H9 (cell line): ENCODE results near the gene ST6GALNAC2. TPM values are rescaled to one million over a fixed set of nuclear protein-coding genes. Genes with fewer than 3 reads are reported as not detected.
"Not testable (repeated sequence)": the region's sequence is repeated elsewhere in the genome, so short reads cannot be mapped to it uniquely, and the experiment has no call there.

Experiments used
- DNase-seq: peaks from one replicate; pipeline ENCODE4 v3.0.0-alpha.2; 2017
- H2AFZ ChIP-seq: one replicate; pipeline ENCODE4 v1.6.1; 2013; ENCODE audit warnings: mild to moderate bottlenecking, low read length, control low read depth, moderate library complexity
- H2AK5ac ChIP-seq: 2 replicates; pipeline ENCODE4 v1.6.1; 2013; ENCODE audit warnings: low read length, control low read depth, mixed read lengths; ENCODE audit not compliant: insufficient read length
- H2BK120ac ChIP-seq: one replicate; pipeline ENCODE4 v1.6.1; 2013; ENCODE audit warnings: low read depth, mild to moderate bottlenecking, low read length, control low read depth, inconsistent platforms; ENCODE audit not compliant: poor library complexity, severe bottlenecking
- H2BK12ac ChIP-seq: 2 replicates; pipeline ENCODE4 v1.6.1; 2013; ENCODE audit warnings: low read length, control low read depth, mixed read lengths, low read depth; ENCODE audit not compliant: insufficient read length
- H2BK15ac ChIP-seq: 2 replicates; pipeline ENCODE4 v1.6.1; 2013; ENCODE audit warnings: low read depth, low read length, control low read depth
- H2BK20ac ChIP-seq: one replicate; pipeline ENCODE4 v1.6.1; 2013; ENCODE audit warnings: low read depth, mild to moderate bottlenecking, low read length, control low read depth, inconsistent platforms; ENCODE audit not compliant: poor library complexity, severe bottlenecking
- H2BK5ac ChIP-seq: 2 replicates; pipeline ENCODE4 v1.6.1; 2013; ENCODE audit warnings: low read length, control low read depth, mixed read lengths; ENCODE audit not compliant: insufficient read length
- H3K14ac ChIP-seq: 2 replicates; pipeline ENCODE4 v1.6.1; 2013; ENCODE audit warnings: low read length, control low read depth; ENCODE audit not compliant: insufficient read depth
- H3K18ac ChIP-seq: 2 replicates; pipeline ENCODE4 v1.6.1; 2013; ENCODE audit warnings: low read depth, mild to moderate bottlenecking, mixed read lengths, low read length, control low read depth; ENCODE audit not compliant: insufficient read length
- H3K23ac ChIP-seq: 2 replicates; pipeline ENCODE4 v1.6.1; 2013; ENCODE audit warnings: low read length, control low read depth, mixed read lengths, low read depth; ENCODE audit not compliant: insufficient read length
- H3K23me2 ChIP-seq: 2 replicates; pipeline ENCODE4 v1.6.1; 2013; ENCODE audit warnings: low read depth, mild to moderate bottlenecking, mixed read lengths, low read length, control low read depth; ENCODE audit not compliant: insufficient read length, poor library complexity, severe bottlenecking
- H3K27ac ChIP-seq: 2 replicates; pipeline ENCODE4 v1.5.1; 2013; ENCODE audit warnings: low read length, control low read depth, mixed read lengths, low read depth; ENCODE audit not compliant: insufficient read length
- H3K27me3 ChIP-seq: 2 replicates; pipeline ENCODE4 v1.6.1; 2013; ENCODE audit warnings: low read length, control low read depth, inconsistent platforms; ENCODE audit not compliant: insufficient read depth
- H3K4ac ChIP-seq: 2 replicates; pipeline ENCODE4 v1.6.1; 2013; ENCODE audit warnings: low read depth, mild to moderate bottlenecking, control low read depth, inconsistent platforms, low read length, moderate library complexity
- H3K4me1 ChIP-seq: 2 replicates; pipeline ENCODE4 v1.6.1; 2013; ENCODE audit warnings: low read length, control low read depth, inconsistent platforms; ENCODE audit not compliant: insufficient read depth
- H3K4me2 ChIP-seq: 2 replicates; pipeline ENCODE4 v1.6.1; 2013; ENCODE audit warnings: low read length, control low read depth, mixed read lengths; ENCODE audit not compliant: insufficient read length, insufficient read depth
- H3K56ac ChIP-seq: 2 replicates; pipeline ENCODE4 v1.6.1; 2013; ENCODE audit warnings: low read depth, mild to moderate bottlenecking, mixed read lengths, low read length, control low read depth; ENCODE audit not compliant: insufficient read length
- H3K79me1 ChIP-seq: 2 replicates; pipeline ENCODE4 v1.6.1; 2013; ENCODE audit warnings: low read depth, mild to moderate bottlenecking, moderate library complexity, low read length, control low read depth, inconsistent platforms; ENCODE audit not compliant: insufficient read depth, poor library complexity, severe bottlenecking
- H3K79me2 ChIP-seq: 2 replicates; pipeline ENCODE4 v1.6.1; 2013; ENCODE audit warnings: low read length, control low read depth, inconsistent platforms; ENCODE audit not compliant: insufficient read depth
- H3K9ac ChIP-seq: 2 replicates; pipeline ENCODE4 v1.6.1; 2013; ENCODE audit warnings: low read length, control low read depth, mixed read lengths; ENCODE audit not compliant: insufficient read length; ENCODE audit errors: extremely low read depth
- H3K9me3 ChIP-seq: one replicate; pipeline ENCODE4 v1.6.1; 2013; ENCODE audit warnings: low read depth, low read length, inconsistent platforms; ENCODE audit not compliant: control insufficient read depth
- H3T11ph ChIP-seq: one replicate; pipeline ENCODE4 v1.6.1; 2013; ENCODE audit warnings: mild to moderate bottlenecking, low read length, control low read depth, inconsistent platforms
- H4K20me1 ChIP-seq: one replicate; pipeline ENCODE4 v1.6.1; 2013; ENCODE audit not compliant: control insufficient read depth, insufficient read length, insufficient read depth
- H4K5ac ChIP-seq: 2 replicates; pipeline ENCODE4 v1.6.1; 2013; ENCODE audit warnings: low read depth, mild to moderate bottlenecking, mixed read lengths, low read length, control low read depth; ENCODE audit not compliant: insufficient read length
- H4K8ac ChIP-seq: replicated peaks from 2 replicates; pipeline ENCODE4 v1.6.1; 2013; ENCODE audit warnings: low read length, control low read depth, mixed read lengths, low read depth; ENCODE audit not compliant: insufficient read length
- H4K91ac ChIP-seq: 2 replicates; pipeline ENCODE4 v1.6.1; 2013; ENCODE audit warnings: low read depth, mild to moderate bottlenecking, moderate library complexity, mixed read lengths, low read length, control low read depth; ENCODE audit not compliant: insufficient read length
- H3K27ac Mint-ChIP-seq, 3 experiments: 2 replicates in 2 of 3; 3 replicates in 1 of 3; pipeline ENCODE4 v1.8.0; 2020 to 2021; ENCODE audit warnings: mixed read lengths in 3 of 3, mild to moderate bottlenecking in 1 of 3, moderate library complexity in 1 of 3
- H3K27me3 Mint-ChIP-seq: 2 replicates; pipeline ENCODE4 v1.8.0; 2021; ENCODE audit warnings: low read depth, mild to moderate bottlenecking, moderate library complexity, mixed read lengths
- H3K36me3 Mint-ChIP-seq, 3 experiments: 2 replicates in 2 of 3; 3 replicates in 1 of 3; pipeline ENCODE4 v1.8.0; 2020 to 2021; ENCODE audit warnings: low read depth in 3 of 3, mixed read lengths in 3 of 3; ENCODE audit not compliant: insufficient read depth in 1 of 3
- H3K4me1 Mint-ChIP-seq, 2 experiments: 2 replicates each; pipeline ENCODE4 v1.8.0; 2020; ENCODE audit warnings: mixed read lengths in 2 of 2
- H3K4me3 Mint-ChIP-seq, 2 experiments: 2 replicates in 1 of 2; 3 replicates in 1 of 2; pipeline ENCODE4 v1.8.0; 2020 to 2021; ENCODE audit warnings: mild to moderate bottlenecking in 2 of 2, mixed read lengths in 2 of 2, moderate library complexity in 1 of 2
- H3K9me3 Mint-ChIP-seq, 2 experiments: 2 replicates in 1 of 2; 3 replicates in 1 of 2; pipeline ENCODE4 v1.8.0; 2020; ENCODE audit warnings: mild to moderate bottlenecking in 2 of 2, mixed read lengths in 2 of 2, moderate library complexity in 1 of 2
- WGBS: extraction: QIAGEN DNeasy Blood & Tissue Kit; methylation state at CpG from one replicate; pipeline ENCODE4 v1.1.7; 2013; ENCODE audit warnings: missing lambda C conversion rate, low lambda C conversion rate, mixed read lengths; ENCODE audit not compliant: insufficient read length; ENCODE audit errors: extremely low coverage; 5-methylcytosine and 5-hydroxymethylcytosine counted together
- total RNA-seq: library from RNA; stranded (reverse); gene quantifications from 2 replicates; pipeline ENCODE4 v1.2.1, GENCODE V29; 2021
- TF ChIP-seq, protein P1 (sequence below): fragments of 200-600 bp; sonication (generic); conservative IDR thresholded peaks from 3 replicates; pipeline ENCODE4 v1.8.0; 2021; ENCODE audit warnings: antibody characterized with exemption, mild to moderate bottlenecking

Gene ST6GALNAC2
- total RNA-seq, 1 experiment from 2014 or later = 0.46 TPM

DNA sequence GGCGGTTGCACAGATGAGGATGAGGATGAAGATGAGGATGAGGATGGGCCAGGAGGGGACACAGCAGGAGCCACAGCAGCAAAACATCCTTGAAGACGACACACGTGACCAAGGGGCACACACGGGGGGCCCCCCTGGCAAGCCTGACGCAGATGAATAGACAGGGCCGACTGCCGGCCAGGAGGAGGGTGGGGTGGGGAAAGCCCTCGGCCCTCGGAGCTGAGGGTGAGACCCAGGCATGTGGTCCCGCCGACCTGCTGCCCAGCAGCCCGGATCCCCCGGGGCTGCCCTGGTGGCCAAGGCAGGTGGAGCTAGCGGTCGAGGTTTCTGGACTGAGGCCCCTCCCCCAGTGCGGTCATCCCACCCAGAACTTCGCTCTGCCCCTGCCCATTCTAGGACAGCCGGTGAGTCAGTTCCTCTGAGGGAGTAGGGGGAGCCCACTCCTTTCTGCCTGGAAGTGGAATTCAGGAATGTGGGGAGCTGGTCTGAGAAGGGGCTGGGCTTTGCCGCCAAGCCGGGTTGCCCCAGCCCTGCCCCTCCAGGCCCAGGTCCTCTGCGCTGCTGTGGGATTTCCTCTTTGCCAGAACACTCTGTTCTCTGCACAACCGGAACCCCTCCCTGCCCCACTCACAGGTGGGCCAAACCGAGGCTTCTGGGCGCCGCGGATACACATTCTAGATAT, 58.1 kb downstream of the ST6GALNAC2 start:
- H3K4me1 ChIP-seq = peaks cover 4% of the 10 kb centered on the region; the same call in 1 of the 2 replicates
- Mint-ChIP-seq H3K4me3 (no peak overlapping the region), H3K27ac (no peak overlapping the region), H3K27me3 (peaks cover 33% of the 10 kb centered on the region), H3K9me3 (no peaks in the 10 kb centered on the region; a peak in 1 of 5 replicates), H3K4me1 (peaks cover 25 to 45% of the 10 kb centered on the region in 2 experiments), H3K36me3 (no peaks in the 10 kb centered on the region)
- no peak overlapping the region for H2BK5ac ChIP-seq
- no peak overlapping the region for H2BK120ac ChIP-seq
- no peaks in the 10 kb centered on the region for H3K27me3 ChIP-seq
- no peak overlapping the region for H3K23ac ChIP-seq
- no peak overlapping the region for H2BK20ac ChIP-seq
- H3K79me2 ChIP-seq = no peaks in the 10 kb centered on the region
- H4K5ac ChIP-seq = no peak overlapping the region
- peak; percentile 92 for DNase-seq
- TF ChIP-seq, protein P1, sequence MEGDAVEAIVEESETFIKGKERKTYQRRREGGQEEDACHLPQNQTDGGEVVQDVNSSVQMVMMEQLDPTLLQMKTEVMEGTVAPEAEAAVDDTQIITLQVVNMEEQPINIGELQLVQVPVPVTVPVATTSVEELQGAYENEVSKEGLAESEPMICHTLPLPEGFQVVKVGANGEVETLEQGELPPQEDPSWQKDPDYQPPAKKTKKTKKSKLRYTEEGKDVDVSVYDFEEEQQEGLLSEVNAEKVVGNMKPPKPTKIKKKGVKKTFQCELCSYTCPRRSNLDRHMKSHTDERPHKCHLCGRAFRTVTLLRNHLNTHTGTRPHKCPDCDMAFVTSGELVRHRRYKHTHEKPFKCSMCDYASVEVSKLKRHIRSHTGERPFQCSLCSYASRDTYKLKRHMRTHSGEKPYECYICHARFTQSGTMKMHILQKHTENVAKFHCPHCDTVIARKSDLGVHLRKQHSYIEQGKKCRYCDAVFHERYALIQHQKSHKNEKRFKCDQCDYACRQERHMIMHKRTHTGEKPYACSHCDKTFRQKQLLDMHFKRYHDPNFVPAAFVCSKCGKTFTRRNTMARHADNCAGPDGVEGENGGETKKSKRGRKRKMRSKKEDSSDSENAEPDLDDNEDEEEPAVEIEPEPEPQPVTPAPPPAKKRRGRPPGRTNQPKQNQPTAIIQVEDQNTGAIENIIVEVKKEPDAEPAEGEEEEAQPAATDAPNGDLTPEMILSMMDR = peak; percentile 36; the same call in 2 of the 3 replicates
- H2BK12ac ChIP-seq = no peak overlapping the region
- H2AK5ac ChIP-seq = no peak overlapping the region
- H2AFZ ChIP-seq = no peak overlapping the region
- H3K27ac ChIP-seq = no peak overlapping the region
- no peaks in the 10 kb centered on the region for H3K79me1 ChIP-seq
- H4K20me1 ChIP-seq = peaks cover 3% of the 10 kb centered on the region
- H3K18ac ChIP-seq = no peak overlapping the region
- no CpG with 5 or more reads among the region's 26 CpGs for WGBS
- no peak overlapping the region for H3K4me2 ChIP-seq
- H4K91ac ChIP-seq = no peak overlapping the region
- no peak overlapping the region for H3T11ph ChIP-seq
- H3K9me3 ChIP-seq = no peaks in the 10 kb centered on the region
- H4K8ac ChIP-seq = no peak overlapping the region
- no peak overlapping the region for H2BK15ac ChIP-seq
- no peak overlapping the region for H3K9ac ChIP-seq
- no peak overlapping the region for H3K56ac ChIP-seq
- H3K23me2 ChIP-seq = no peaks in the 10 kb centered on the region
- no peak overlapping the region for H3K14ac ChIP-seq
- no peak overlapping the region for H3K4ac ChIP-seq

DNA sequence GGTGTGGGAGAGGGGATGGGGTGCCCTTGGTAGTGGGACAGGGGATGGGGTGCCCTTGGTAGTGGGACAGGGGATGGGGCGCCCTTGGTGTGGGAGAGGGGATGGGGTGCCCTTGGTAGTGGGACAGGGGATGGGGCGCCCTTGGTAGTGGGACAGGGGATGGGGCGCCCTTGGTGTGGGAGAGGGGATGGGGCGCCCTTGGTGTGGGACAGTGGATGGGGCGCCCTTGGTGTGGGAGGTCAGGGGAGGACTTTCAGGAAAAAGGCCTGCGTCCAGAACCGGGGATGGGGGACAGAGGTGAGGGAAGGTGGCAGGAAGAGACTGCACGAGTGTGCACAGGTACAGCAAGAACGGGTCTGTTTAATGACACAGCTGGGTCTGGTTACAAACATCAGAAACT, 58.6 kb downstream of the ST6GALNAC2 start:
- H3K14ac ChIP-seq, H3K4me2 ChIP-seq, H3K56ac ChIP-seq, H2BK15ac ChIP-seq, H4K91ac ChIP-seq, H3K9me3 ChIP-seq, H3K4ac ChIP-seq, H3K4me3 Mint-ChIP-seq, H3K27me3 ChIP-seq, H3K4me1 ChIP-seq, H4K20me1 ChIP-seq, H3K79me2 ChIP-seq, H3K9ac ChIP-seq, H3K9me3 Mint-ChIP-seq, H2AFZ ChIP-seq, H4K8ac ChIP-seq, H2BK5ac ChIP-seq, H3K23me2 ChIP-seq, H3K27ac Mint-ChIP-seq, H2BK20ac ChIP-seq, H3T11ph ChIP-seq, H3K18ac ChIP-seq, H3K27ac ChIP-seq, DNase-seq, H3K36me3 Mint-ChIP-seq, H2BK120ac ChIP-seq, H3K79me1 ChIP-seq, H4K5ac ChIP-seq, H2BK12ac ChIP-seq, H3K23ac ChIP-seq, H2AK5ac ChIP-seq: not testable (repeated sequence)
- H3K4me1 Mint-ChIP-seq = peaks cover 22 to 45% of the 10 kb centered on the region in 2 experiments
- no CpG with 5 or more reads among the region's 9 CpGs for WGBS
- peaks cover 29% of the 10 kb centered on the region for H3K27me3 Mint-ChIP-seq
